Stimulated activated naive CD4-positive, alpha-beta T cell (primary cell): ENCODE results near the gene ATXN2.
"Not testable (repeated sequence)": the region's sequence is repeated elsewhere in the genome, so short reads cannot be mapped to it uniquely, and the experiment has no call there.

Experiments used
- DNase-seq, 6 experiments: peaks; one replicate each; lab custom pipeline; 2025; lab: John Stamatoyannopoulos, UW

The ATXN2 gene

GRCh38 chr12:111574797-111575443 lies 24.2 kb downstream of the ATXN2 start:
- no peak for DNase-seq

- no peak for DNase-seq
Measured at GRCh38 chr12:111573476-111573875, 25.6 kb downstream of the ATXN2 start.

GRCh38 chr12:111570084-111570961 lies 28.8 kb downstream of the ATXN2 start:
- no peak for DNase-seq

- no peak for DNase-seq
Measured at GRCh38 chr12:111569363-111570083, 29.6 kb downstream of the ATXN2 start.

- DNase-seq, result not testable (repeated sequence)
Measured at GRCh38 chr12:111560844-111561243, 38.3 kb downstream of the ATXN2 start.

GRCh38 chr12:111558107-111558376 lies 41.1 kb downstream of the ATXN2 start:
- no peak for DNase-seq

GRCh38 chr12:111557271-111558106 lies 41.6 kb downstream of the ATXN2 start:
- DNase-seq, result no peak

- DNase-seq, result no peak
Measured at GRCh38 chr12:111556676-111557075, 42.4 kb downstream of the ATXN2 start.

GRCh38 chr12:111555313-111555712 lies 43.8 kb downstream of the ATXN2 start:
- DNase-seq, result not testable (repeated sequence)

GRCh38 chr12:111546758-111547383 lies 52.2 kb downstream of the ATXN2 start:
- no peak for DNase-seq

- no peak for DNase-seq
Measured at GRCh38 chr12:111546171-111546570, 52.9 kb downstream of the ATXN2 start.

GRCh38 chr12:111544032-111544431 lies 55.1 kb downstream of the ATXN2 start:
- DNase-seq, result no peak

GRCh38 chr12:111532751-111533150 lies 66.4 kb downstream of the ATXN2 start:
- DNase-seq, result no peak

- DNase-seq, result peak; percentile 7 to 60 (median 30)
Measured at GRCh38 chr12:111529424-111530368, 69.4 kb downstream of the ATXN2 start.

- no peak for DNase-seq
Measured at GRCh38 chr12:111523587-111524167, 75.4 kb downstream of the ATXN2 start.

- no peak for DNase-seq
Measured at GRCh38 chr12:111521801-111522200, 77.3 kb downstream of the ATXN2 start.

GRCh38 chr12:111519937-111520336 lies 79.2 kb downstream of the ATXN2 start:
- no peak for DNase-seq

GRCh38 chr12:111519083-111519482 lies 80.0 kb downstream of the ATXN2 start:
- DNase-seq, result no peak

GRCh38 chr12:111507719-111508118 lies 91.4 kb downstream of the ATXN2 start:
- DNase-seq, result not testable (repeated sequence)

GRCh38 chr12:111507258-111507657 lies 91.9 kb downstream of the ATXN2 start:
- not testable (repeated sequence) for DNase-seq
